Neural crest cell (in vitro differentiated cells): Measurements from ENCODE around the gene OR52N5. TPM values are rescaled to one million over a fixed set of nuclear protein-coding genes. Genes with fewer than 3 reads are reported as not detected.

Experiments used
- DNase-seq: peaks from one replicate; pipeline ENCODE4 v3.0.0; 2021; ENCODE audit warnings: low read depth, mixed read lengths, low spot score
- H3K27ac Mint-ChIP-seq: one replicate; pipeline ENCODE4 v1.8.0; 2021; ENCODE audit warnings: mild to moderate bottlenecking, mixed read lengths; ENCODE audit not compliant: unreplicated experiment
- H3K27me3 Mint-ChIP-seq: 2 replicates; pipeline ENCODE4 v1.8.0; 2021; ENCODE audit warnings: low read depth, mild to moderate bottlenecking, mixed read lengths
- H3K36me3 Mint-ChIP-seq: 2 replicates; pipeline ENCODE4 v1.8.0; 2021; ENCODE audit warnings: low read depth, mild to moderate bottlenecking, mixed read lengths
- H3K4me1 Mint-ChIP-seq: 2 replicates; pipeline ENCODE4 v1.8.0; 2021; ENCODE audit warnings: mixed read lengths
- H3K4me3 Mint-ChIP-seq: one replicate; pipeline ENCODE4 v1.8.0; 2021; ENCODE audit warnings: mild to moderate bottlenecking, mixed read lengths
- H3K9me3 Mint-ChIP-seq: 2 replicates; pipeline ENCODE4 v1.8.0; 2021; ENCODE audit warnings: mixed read lengths
- CTCF ChIP-seq: fragments of 200-600 bp; sonication (generic); conservative IDR thresholded peaks from 2 replicates; pipeline ENCODE4 v1.5.0; 2021; ENCODE audit warnings: antibody characterized with exemption, mild to moderate bottlenecking
- total RNA-seq: library from RNA; stranded (reverse); gene quantifications from 2 replicates; pipeline ENCODE4 v1.2.1, GENCODE V29; 2021

The OR52N5 gene
- total RNA-seq, 1 donor from 2014 or later: not detected

- Mint-ChIP-seq H3K4me1 (no peaks in the 10 kb centered on the region), H3K27ac (no peak overlapping the region), H3K9me3 (no peaks in the 10 kb centered on the region), H3K4me3 (no peak overlapping the region), H3K27me3 (peaks cover 31% of the 10 kb centered on the region), H3K36me3 (no peaks in the 10 kb centered on the region)
- no peak for DNase-seq
- no peak for TF ChIP-seq CTCF
Observed at GRCh38 chr11:5726351-5726750, 56.8 kb downstream of the OR52N5 start.

Other genes starting within 250 kb of the OR52N5 start
- gene OR52H1, start 234.8 kb downstream of the OR52N5 start, total RNA-seq: not detected in 2 replicates
- gene OR52B6, start 202.5 kb downstream of the OR52N5 start, total RNA-seq: not detected in 2 replicates
- 11.8 and 13.7 TPM in 2 replicates for gene TRIM6, start 186.7 kb downstream of the OR52N5 start, total RNA-seq
- 1.1 TPM in 1 of 2 replicates, not detected in the other for gene TRIM34, start 158.4 kb downstream of the OR52N5 start, total RNA-seq
- gene TRIM5, start 98.3 kb downstream of the OR52N5 start, total RNA-seq: 32.7 and 34.0 TPM in 2 replicates
- 2.2 and 3.1 TPM in 2 replicates for gene TRIM22, start 93.6 kb downstream of the OR52N5 start, total RNA-seq
- gene OR56B1, start 46.9 kb downstream of the OR52N5 start, total RNA-seq: not detected in 2 replicates
- gene OR52N4, start 29.1 kb downstream of the OR52N5 start, total RNA-seq: not detected in 2 replicates
- gene OR52N1, start 7.9 kb upstream of the OR52N5 start, total RNA-seq: not detected in 2 replicates
- gene OR52N2, start 25.6 kb upstream of the OR52N5 start, total RNA-seq: not detected in 2 replicates
- not detected in 2 replicates for gene OR52E6, start 58.5 kb upstream of the OR52N5 start, total RNA-seq
- not detected in 2 replicates for gene OR52E8, start 74.3 kb upstream of the OR52N5 start, total RNA-seq
- not detected in 2 replicates for gene OR52E4, start 97.3 kb upstream of the OR52N5 start, total RNA-seq
- not detected in 2 replicates for gene OR52E5, start 109.9 kb upstream of the OR52N5 start, total RNA-seq
- not detected in 2 replicates for gene OR56A3, start 158.9 kb upstream of the OR52N5 start, total RNA-seq
- gene OR56A5, start 185.1 kb upstream of the OR52N5 start, total RNA-seq: not detected in 2 replicates
- gene OR52L1, start 203.6 kb upstream of the OR52N5 start, total RNA-seq: 0.30 TPM in 1 of 2 replicates, not detected in the other
- 0.25 and 0.26 TPM in 2 replicates for gene OR56A4, start 223.6 kb upstream of the OR52N5 start, total RNA-seq
- gene OR56A1, start 247.4 kb upstream of the OR52N5 start, total RNA-seq: 0.14 and 0.16 TPM in 2 replicates